ENCODE measurements around the gene PHLDB1.
"Not testable (repeated sequence)": the region's sequence is repeated elsewhere in the genome, so short reads cannot be mapped to it uniquely, and the experiment has no call there.

PHLDB1 gene

DNA sequence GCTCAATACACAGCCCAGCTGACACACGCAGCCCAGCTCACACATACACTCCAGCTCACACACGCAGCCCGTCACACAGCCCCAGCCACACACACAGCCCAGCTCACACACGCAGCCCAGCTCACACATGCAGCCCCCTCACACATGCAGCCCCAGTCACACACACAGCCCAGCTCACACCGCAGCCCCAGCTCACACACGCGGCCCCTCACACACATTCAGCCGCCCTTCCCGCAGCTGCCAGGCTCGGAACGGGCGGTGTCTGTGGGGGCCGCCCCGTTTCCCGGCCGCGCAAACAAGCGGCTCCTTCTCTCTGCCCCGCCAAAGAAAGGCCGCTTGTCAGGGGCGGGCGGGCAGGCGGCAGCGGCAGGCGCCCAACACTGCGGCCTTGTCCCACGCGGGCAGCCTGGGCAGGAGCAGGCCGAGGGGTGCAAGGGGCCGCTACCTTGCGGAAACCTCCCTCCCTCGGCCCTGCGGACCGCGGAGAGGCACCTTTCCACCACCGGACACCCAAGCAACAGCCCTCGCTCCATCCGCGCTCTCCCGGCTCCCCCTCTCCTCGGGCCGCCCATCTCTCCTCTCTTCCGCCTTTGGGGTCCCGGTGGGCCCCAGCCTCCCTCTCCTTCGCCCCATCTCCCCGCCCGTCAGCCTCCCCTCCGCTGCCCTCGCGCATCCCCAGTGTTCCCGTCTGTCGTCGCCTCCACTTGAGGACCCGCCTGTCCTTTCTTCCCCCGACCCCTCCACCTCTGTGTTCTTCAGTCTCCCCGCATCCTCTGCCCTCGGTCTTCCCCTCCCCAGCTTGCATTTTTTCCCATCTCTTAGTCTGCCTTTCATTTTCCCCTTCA, 2.2 kb downstream of the PHLDB1 start:
- POLR2A ChIA-PET = interaction anchor here (0.9 to 4.1 kb wide), 3 partner anchors 12 to 49 kb away, joined by 3 to 28 read pairs (median 5); no protein-coding TSS in a partner anchor
- CTCF ChIA-PET = interaction anchor here (0.6 to 1.3 kb wide), 5 partner anchors 11 to 51 kb away, joined by 3 to 6 read pairs (median 4); no protein-coding TSS in a partner anchor
- TF ChIP-seq ZNF384 (IDR thresholded peaks at IDR 0.05) = no peak
- TF ChIP-seq LEF1 (IDR thresholded peaks at IDR 0.05; ENCODE audit: borderline replicate concordance) = no peak
- TF ChIP-seq CTBP1 (IDR thresholded peaks at IDR 0.05; ENCODE audit: borderline replicate concordance) = no peak
- no peak for TF ChIP-seq TARDBP (IDR thresholded peaks at IDR 0.05)
- TF ChIP-seq HDGF (IDR thresholded peaks at IDR 0.05; ENCODE audit: borderline replicate concordance) = no peak
- TF ChIP-seq SP1 (IDR thresholded peaks at IDR 0.05) = no peak
- TF ChIP-seq, protein P1, sequence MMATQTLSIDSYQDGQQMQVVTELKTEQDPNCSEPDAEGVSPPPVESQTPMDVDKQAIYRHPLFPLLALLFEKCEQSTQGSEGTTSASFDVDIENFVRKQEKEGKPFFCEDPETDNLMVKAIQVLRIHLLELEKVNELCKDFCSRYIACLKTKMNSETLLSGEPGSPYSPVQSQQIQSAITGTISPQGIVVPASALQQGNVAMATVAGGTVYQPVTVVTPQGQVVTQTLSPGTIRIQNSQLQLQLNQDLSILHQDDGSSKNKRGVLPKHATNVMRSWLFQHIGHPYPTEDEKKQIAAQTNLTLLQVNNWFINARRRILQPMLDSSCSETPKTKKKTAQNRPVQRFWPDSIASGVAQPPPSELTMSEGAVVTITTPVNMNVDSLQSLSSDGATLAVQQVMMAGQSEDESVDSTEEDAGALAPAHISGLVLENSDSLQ (IDR thresholded peaks at IDR 0.05) = no peak
- TF ChIP-seq ELF4 (IDR thresholded peaks at IDR 0.05) = no peak
- no peak for TF ChIP-seq ARNT (IDR thresholded peaks at IDR 0.05)
- DNase-seq (ENCODE audit: extremely low spot score) = no peak

DNA sequence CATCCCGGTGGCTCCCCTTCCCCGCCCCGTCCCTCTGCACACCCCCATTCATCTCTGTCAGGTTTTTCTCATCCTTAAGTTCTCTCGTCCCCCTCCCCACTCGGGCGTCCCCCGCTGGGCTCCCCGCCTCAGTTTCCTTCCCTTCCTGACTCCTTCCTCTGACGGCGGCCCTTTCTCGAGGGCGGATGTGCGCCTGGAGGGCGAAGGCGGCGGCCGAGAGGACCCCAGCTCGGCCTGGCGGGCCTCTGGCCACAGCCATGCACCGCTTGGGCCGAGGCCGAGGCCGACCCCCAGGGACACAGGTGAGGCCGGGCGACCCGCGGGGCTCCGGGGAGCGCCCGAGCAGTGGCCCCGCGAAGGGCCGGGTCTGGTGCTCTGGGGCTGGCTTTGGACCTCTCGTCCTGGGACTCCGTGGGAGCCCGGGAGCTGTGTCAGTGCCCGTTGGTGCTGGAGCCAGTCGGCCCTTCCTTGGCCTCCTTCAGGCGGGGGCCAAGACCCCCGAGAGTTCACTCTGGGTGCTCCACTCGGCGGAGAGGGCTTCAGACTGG, 2.9 kb downstream of the PHLDB1 start:
- no peak for TF ChIP-seq FOXM1 (IDR thresholded peaks at IDR 0.05; ENCODE audit: borderline replicate concordance)
- TF ChIP-seq SP1 (IDR thresholded peaks at IDR 0.05) = no peak
- TF ChIP-seq LEF1 (IDR thresholded peaks at IDR 0.05; ENCODE audit: borderline replicate concordance) = no peak
- TF ChIP-seq SUZ12 (IDR thresholded peaks at IDR 0.05) = no peak
- TF ChIP-seq ZNF384 (IDR thresholded peaks at IDR 0.05) = no peak
- no peak for TF ChIP-seq BHLHE40 (IDR thresholded peaks at IDR 0.05; ENCODE audit: borderline replicate concordance)
- TF ChIP-seq CTBP1 (IDR thresholded peaks at IDR 0.05; ENCODE audit: borderline replicate concordance) = no peak
- TF ChIP-seq ARNT (IDR thresholded peaks at IDR 0.05) = no peak
- ChIA-PET CTCF (no interaction called here), POLR2A (interaction anchor here (4.1 kb wide), 1 partner anchor 11 kb away, joined by 28 read pairs; no protein-coding TSS in a partner anchor)
- no peak for DNase-seq (ENCODE audit: extremely low spot score)

DNA sequence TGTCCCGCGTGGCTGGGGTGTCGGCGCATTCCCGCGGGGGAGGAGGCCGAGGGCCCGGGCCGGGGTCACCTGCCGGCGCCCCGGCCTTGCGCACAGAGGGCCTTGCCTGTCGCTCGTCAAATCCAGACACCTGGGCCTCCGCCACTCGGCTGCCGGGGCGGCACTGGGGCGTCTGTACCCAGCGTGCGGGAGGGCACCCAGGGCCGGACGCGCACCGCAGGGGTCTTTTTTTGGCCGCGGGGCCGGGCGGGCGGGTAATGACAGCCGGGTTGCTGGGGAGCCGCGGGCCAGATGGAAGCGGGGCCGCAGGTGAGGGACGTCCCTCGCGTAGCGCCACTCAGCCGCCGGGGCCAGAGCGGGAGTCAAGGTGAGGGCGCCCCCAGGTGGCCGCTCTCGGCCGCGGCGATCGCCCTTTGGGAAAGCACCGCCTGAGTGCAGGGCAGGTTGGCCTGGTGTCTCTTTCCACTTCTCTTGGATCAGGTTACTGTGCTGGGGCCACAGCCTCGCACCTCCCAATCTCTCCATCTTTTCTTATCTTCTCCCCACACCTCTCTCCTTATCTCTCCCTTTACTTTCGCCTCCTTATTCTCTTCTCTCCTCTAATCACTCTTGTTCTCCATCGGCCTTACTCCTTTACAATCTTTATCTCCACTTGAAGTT, 3.5 kb downstream of the PHLDB1 start:
- DNase-seq (ENCODE audit: extremely low spot score) = peak; percentile 59
- CTCF ChIA-PET = interaction anchor here (0.7 to 1.0 kb wide), 2 partner anchors 10 to 16 kb away, joined by 3 to 4 read pairs; no protein-coding TSS in a partner anchor
- TF ChIP-seq FOXM1 (IDR thresholded peaks at IDR 0.05; ENCODE audit: borderline replicate concordance) (no peak), CTBP1 (IDR thresholded peaks at IDR 0.05; ENCODE audit: borderline replicate concordance) (no peak), SUZ12 (IDR thresholded peaks at IDR 0.05) (no peak), ZNF384 (IDR thresholded peaks at IDR 0.05) (no peak), TARDBP (IDR thresholded peaks at IDR 0.05) (no peak), FOXK2 (IDR thresholded peaks at IDR 0.05) (no peak), FOXA1 (IDR thresholded peaks at IDR 0.05) (no peak), ARNT (IDR thresholded peaks at IDR 0.05) (no peak), NFRKB (IDR thresholded peaks at IDR 0.05) (no peak), HDGF (IDR thresholded peaks at IDR 0.05; ENCODE audit: borderline replicate concordance) (no peak), LEF1 (IDR thresholded peaks at IDR 0.05; ENCODE audit: borderline replicate concordance) (no peak), SP1 (IDR thresholded peaks at IDR 0.05) (no peak)
- TF ChIP-seq, protein P1 (IDR thresholded peaks at IDR 0.05) = no peak
- POLR2A ChIA-PET = interaction anchor here (1.6 kb wide), 1 partner anchor 10 kb away, joined by 5 read pairs; no protein-coding TSS in a partner anchor

DNA sequence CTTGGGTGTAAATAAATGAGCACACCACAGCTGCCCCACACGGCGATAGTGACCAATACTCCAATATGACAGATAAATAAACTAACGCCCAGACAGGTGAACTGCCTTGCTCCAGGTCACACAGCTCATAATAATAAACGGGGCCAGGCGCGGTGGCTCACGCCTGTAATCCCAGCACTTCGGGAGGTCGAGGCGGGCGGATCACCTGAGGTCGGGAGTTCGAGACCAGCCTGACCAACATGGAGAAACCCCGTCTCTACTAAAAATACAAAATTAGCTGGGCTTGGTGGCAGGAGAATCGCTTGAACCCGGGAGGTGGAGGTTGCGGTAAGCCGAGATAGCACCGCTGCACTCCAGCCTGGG, 4.0 kb downstream of the PHLDB1 start:
- ChIA-PET CTCF (interaction anchor here (0.7 to 1.0 kb wide), 2 partner anchors 10 to 16 kb away, joined by 3 to 4 read pairs; no protein-coding TSS in a partner anchor), POLR2A (interaction anchor here (1.6 kb wide), 1 partner anchor 9 kb away, joined by 5 read pairs; no protein-coding TSS in a partner anchor)
- not testable (repeated sequence) for DNase-seq (ENCODE audit: extremely low spot score)

DNA sequence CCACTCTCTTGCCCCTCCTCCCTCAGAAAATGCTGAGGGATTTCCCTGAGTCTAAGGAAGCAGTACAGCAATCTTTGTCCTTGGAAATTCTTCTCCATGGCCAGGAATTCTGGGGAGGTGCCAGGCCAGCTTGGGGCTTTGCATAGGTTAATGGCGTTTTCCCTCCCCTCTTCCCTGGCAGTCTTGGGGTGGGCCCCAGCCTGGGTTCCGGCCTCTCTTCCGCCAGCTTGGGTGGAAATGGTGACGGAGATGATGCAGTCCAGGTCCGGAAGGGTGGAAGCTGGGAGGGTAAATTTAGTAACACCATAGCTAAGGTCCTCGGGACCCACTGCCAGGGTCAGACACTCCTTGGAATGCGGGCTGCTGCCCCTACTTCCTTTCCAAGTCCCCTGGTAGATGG, 5.0 kb downstream of the PHLDB1 start:
- TF ChIP-seq L3MBTL2 (conservative IDR thresholded peaks at IDR 0.05) = no peak
- TF ChIP-seq, protein P1 (IDR thresholded peaks at IDR 0.05) = no peak
- no peak for TF ChIP-seq SP1 (IDR thresholded peaks at IDR 0.05)
- ChIA-PET CTCF (no interaction called here), POLR2A (interaction anchor here (1.6 kb wide), 1 partner anchor 9 kb away, joined by 5 read pairs; no protein-coding TSS in a partner anchor)
- DNase-seq (ENCODE audit: extremely low spot score) = no peak

DNA sequence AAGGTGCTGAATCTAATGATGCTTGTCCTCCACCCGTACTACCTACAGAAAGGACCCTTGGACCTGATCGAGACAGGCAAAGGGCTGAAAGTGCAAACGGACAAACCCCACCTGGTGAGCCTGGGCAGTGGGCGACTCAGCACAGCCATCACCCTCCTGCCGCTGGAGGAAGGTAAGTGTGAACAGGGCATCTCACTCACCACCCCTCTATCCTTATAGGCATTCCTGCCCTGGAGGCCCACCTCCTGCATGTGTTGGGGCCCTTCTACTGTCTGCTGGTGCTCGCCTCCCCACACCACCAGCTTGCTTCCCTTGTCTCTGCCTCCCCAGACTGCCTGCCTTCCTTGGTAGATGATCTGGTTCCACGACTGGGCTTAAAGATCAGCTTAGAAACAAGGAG, 7.1 kb downstream of the PHLDB1 start:
- ChIA-PET CTCF (no interaction called here), POLR2A (no interaction called here)
- TF ChIP-seq NFRKB (IDR thresholded peaks at IDR 0.05) = no peak
- TF ChIP-seq ARNT (IDR thresholded peaks at IDR 0.05) = no peak
- no peak for TF ChIP-seq LEF1 (IDR thresholded peaks at IDR 0.05; ENCODE audit: borderline replicate concordance)
- TF ChIP-seq SP1 (IDR thresholded peaks at IDR 0.05) = no peak
- TF ChIP-seq FOXK2 (IDR thresholded peaks at IDR 0.05) = no peak
- TF ChIP-seq ZNF384 (IDR thresholded peaks at IDR 0.05) = no peak
- no peak for TF ChIP-seq FOXM1 (IDR thresholded peaks at IDR 0.05; ENCODE audit: borderline replicate concordance)
- TF ChIP-seq TARDBP (IDR thresholded peaks at IDR 0.05) = no peak
- no peak for TF ChIP-seq ELF4 (IDR thresholded peaks at IDR 0.05)
- no peak for TF ChIP-seq CTBP1 (IDR thresholded peaks at IDR 0.05; ENCODE audit: borderline replicate concordance)
- TF ChIP-seq HDGF (IDR thresholded peaks at IDR 0.05; ENCODE audit: borderline replicate concordance) = no peak
- TF ChIP-seq FOXA1 (IDR thresholded peaks at IDR 0.05) = no peak
- TF ChIP-seq, protein P1 (IDR thresholded peaks at IDR 0.05) = no peak
- no peak for TF ChIP-seq L3MBTL2 (conservative IDR thresholded peaks at IDR 0.05)
- no peak for TF ChIP-seq BHLHE40 (IDR thresholded peaks at IDR 0.05; ENCODE audit: borderline replicate concordance)
- TF ChIP-seq SUZ12 (IDR thresholded peaks at IDR 0.05) = no peak
- DNase-seq (ENCODE audit: extremely low spot score) = no peak
